Activated T-cell treated with anti-CD3 and anti-CD28 coated beads, Interleukin-2, amount 50 U/mL, for 24 hours (primary cell): ENCODE data around the gene MYCL.
"Not testable (repeated sequence)": the region's sequence is repeated elsewhere in the genome, so short reads cannot be mapped to it uniquely, and the experiment has no call there.

Experiments
- DNase-seq: peaks from one replicate; pipeline ENCODE4 v3.0.0-alpha.2; 2020
- H3K27ac Mint-ChIP-seq: 2 replicates; pipeline ENCODE4 v1.8.0; 2020; ENCODE audit warnings: mild to moderate bottlenecking, mixed read lengths
- H3K27me3 Mint-ChIP-seq: 2 replicates; pipeline ENCODE4 v1.8.0; 2020; ENCODE audit warnings: mixed read lengths
- H3K36me3 Mint-ChIP-seq: 2 replicates; pipeline ENCODE4 v1.8.0; 2020; ENCODE audit warnings: low read depth, mixed read lengths
- H3K4me1 Mint-ChIP-seq: 2 replicates; pipeline ENCODE4 v1.8.0; 2020; ENCODE audit warnings: low read depth, mixed read lengths
- H3K4me3 Mint-ChIP-seq: 2 replicates; pipeline ENCODE4 v1.8.0; 2020; ENCODE audit warnings: mild to moderate bottlenecking, moderate library complexity, mixed read lengths
- H3K9me3 Mint-ChIP-seq: 2 replicates; pipeline ENCODE4 v1.8.0; 2020; ENCODE audit warnings: mixed read lengths

Gene MYCL

GRCh38 chr1:39882152-39882551 lies 19.6 kb downstream of the MYCL start:
- H3K4me1 Mint-ChIP-seq, result peaks cover 39% of the 10 kb centered on the region

GRCh38 chr1:39877980-39878956 lies 23.4 kb downstream of the MYCL start:
- H3K4me3 Mint-ChIP-seq, result no peak overlapping the region
- peaks cover 71% of the 10 kb centered on the region for H3K36me3 Mint-ChIP-seq
- DNase-seq, result no peak
- H3K4me1 Mint-ChIP-seq, result peaks cover 52% of the 10 kb centered on the region
- H3K27me3 Mint-ChIP-seq, result no peaks in the 10 kb centered on the region
- H3K27ac Mint-ChIP-seq, result no peak overlapping the region
- no peaks in the 10 kb centered on the region for H3K9me3 Mint-ChIP-seq

More at GRCh38 chr1:39882152-39882551, 19.6 kb downstream of the MYCL start:
- Mint-ChIP-seq H3K4me3 (peak overlapping the region; percentile 96), H3K27ac (peak overlapping the region; percentile 92), H3K9me3 (no peaks in the 10 kb centered on the region), H3K27me3 (no peaks in the 10 kb centered on the region), H3K36me3 (peaks cover 42% of the 10 kb centered on the region)
- no peak for DNase-seq

GRCh38 chr1:39877231-39877778 lies 24.4 kb downstream of the MYCL start:
- no peaks in the 10 kb centered on the region for H3K9me3 Mint-ChIP-seq
- no peaks in the 10 kb centered on the region for H3K27me3 Mint-ChIP-seq
- H3K4me1 Mint-ChIP-seq, result peaks cover 53% of the 10 kb centered on the region
- H3K36me3 Mint-ChIP-seq, result peaks cover 66% of the 10 kb centered on the region
- DNase-seq, result no peak
- H3K4me3 Mint-ChIP-seq, result no peak overlapping the region
- no peak overlapping the region for H3K27ac Mint-ChIP-seq

- H3K27ac Mint-ChIP-seq, result no peak overlapping the region
- H3K4me1 Mint-ChIP-seq, result peaks cover 47% of the 10 kb centered on the region
- no peaks in the 10 kb centered on the region for H3K27me3 Mint-ChIP-seq
- no peak overlapping the region for H3K4me3 Mint-ChIP-seq
- H3K36me3 Mint-ChIP-seq, result peaks cover 66% of the 10 kb centered on the region
- H3K9me3 Mint-ChIP-seq, result no peaks in the 10 kb centered on the region
- no peak for DNase-seq
Measured at GRCh38 chr1:39876144-39876543, 25.6 kb downstream of the MYCL start.

GRCh38 chr1:39872698-39873097 lies 29.0 kb downstream of the MYCL start:
- H3K36me3 Mint-ChIP-seq, result peaks cover 74% of the 10 kb centered on the region
- no peak for DNase-seq
- peaks cover 29% of the 10 kb centered on the region for H3K4me1 Mint-ChIP-seq
- no peak overlapping the region for H3K27ac Mint-ChIP-seq
- H3K4me3 Mint-ChIP-seq, result no peak overlapping the region
- no peaks in the 10 kb centered on the region for H3K27me3 Mint-ChIP-seq
- H3K9me3 Mint-ChIP-seq, result no peaks in the 10 kb centered on the region

- H3K36me3 Mint-ChIP-seq, result peaks cover 71% of the 10 kb centered on the region
- H3K4me1 Mint-ChIP-seq, result peaks cover 21% of the 10 kb centered on the region
- no peaks in the 10 kb centered on the region for H3K9me3 Mint-ChIP-seq
- DNase-seq, result no peak
- H3K27me3 Mint-ChIP-seq, result no peaks in the 10 kb centered on the region
- H3K27ac Mint-ChIP-seq, result no peak overlapping the region
- H3K4me3 Mint-ChIP-seq, result no peak overlapping the region
Measured at GRCh38 chr1:39871796-39872195, 29.9 kb downstream of the MYCL start.

- peaks cover 74% of the 10 kb centered on the region for H3K36me3 Mint-ChIP-seq
- not testable (repeated sequence) for H3K27me3 Mint-ChIP-seq, H3K9me3 Mint-ChIP-seq, H3K4me3 Mint-ChIP-seq, H3K27ac Mint-ChIP-seq, DNase-seq
- H3K4me1 Mint-ChIP-seq, result peaks cover 22% of the 10 kb centered on the region
Measured at GRCh38 chr1:39871043-39871442, 30.7 kb downstream of the MYCL start.

GRCh38 chr1:39869538-39870112 lies 32.1 kb downstream of the MYCL start:
- peaks cover 67% of the 10 kb centered on the region for H3K36me3 Mint-ChIP-seq
- not testable (repeated sequence) for DNase-seq

GRCh38 chr1:39866767-39867166 lies 35.0 kb downstream of the MYCL start:
- Mint-ChIP-seq H3K9me3 (no peaks in the 10 kb centered on the region), H3K4me3 (no peak overlapping the region), H3K27me3 (no peaks in the 10 kb centered on the region), H3K36me3 (peaks cover 61% of the 10 kb centered on the region), H3K27ac (no peak overlapping the region), H3K4me1 (peaks cover 13% of the 10 kb centered on the region)
- DNase-seq, result no peak

More at GRCh38 chr1:39869538-39870112, 32.1 kb downstream of the MYCL start:
- not testable (repeated sequence) for H3K9me3 Mint-ChIP-seq, H3K4me3 Mint-ChIP-seq, H3K27ac Mint-ChIP-seq, H3K27me3 Mint-ChIP-seq
- H3K4me1 Mint-ChIP-seq, result peaks cover 19% of the 10 kb centered on the region

- H3K27me3 Mint-ChIP-seq, result no peaks in the 10 kb centered on the region
- no peak overlapping the region for H3K27ac Mint-ChIP-seq
- no peaks in the 10 kb centered on the region for H3K9me3 Mint-ChIP-seq
- DNase-seq, result no peak
- H3K4me1 Mint-ChIP-seq, result peaks cover 16% of the 10 kb centered on the region
- no peak overlapping the region for H3K4me3 Mint-ChIP-seq
- H3K36me3 Mint-ChIP-seq, result peaks cover 56% of the 10 kb centered on the region
Measured at GRCh38 chr1:39865762-39866161, 36.0 kb downstream of the MYCL start.

- peaks cover 25% of the 10 kb centered on the region for H3K4me1 Mint-ChIP-seq
- no peak for DNase-seq
- H3K27me3 Mint-ChIP-seq, result no peaks in the 10 kb centered on the region
- H3K36me3 Mint-ChIP-seq, result peaks cover 43% of the 10 kb centered on the region
- no peaks in the 10 kb centered on the region for H3K9me3 Mint-ChIP-seq
- H3K27ac Mint-ChIP-seq, result no peak overlapping the region
- no peak overlapping the region for H3K4me3 Mint-ChIP-seq
Measured at GRCh38 chr1:39863177-39863576, 38.5 kb downstream of the MYCL start.

GRCh38 chr1:39861003-39861402 lies 40.7 kb downstream of the MYCL start:
- H3K27ac Mint-ChIP-seq, result no peak overlapping the region
- no peak overlapping the region for H3K4me3 Mint-ChIP-seq
- peaks cover 36% of the 10 kb centered on the region for H3K36me3 Mint-ChIP-seq
- H3K9me3 Mint-ChIP-seq, result no peaks in the 10 kb centered on the region
- H3K4me1 Mint-ChIP-seq, result peaks cover 21% of the 10 kb centered on the region
- no peaks in the 10 kb centered on the region for H3K27me3 Mint-ChIP-seq
- no peak for DNase-seq

- no peaks in the 10 kb centered on the region for H3K27me3 Mint-ChIP-seq
- no peaks in the 10 kb centered on the region for H3K9me3 Mint-ChIP-seq
- no peak overlapping the region for H3K27ac Mint-ChIP-seq
- no peak overlapping the region for H3K4me3 Mint-ChIP-seq
- peaks cover 42% of the 10 kb centered on the region for H3K36me3 Mint-ChIP-seq
- DNase-seq, result no peak
- peaks cover 25% of the 10 kb centered on the region for H3K4me1 Mint-ChIP-seq
Measured at GRCh38 chr1:39859859-39860812, 41.6 kb downstream of the MYCL start.

GRCh38 chr1:39858315-39858714 lies 43.4 kb downstream of the MYCL start:
- H3K27ac Mint-ChIP-seq, result no peak overlapping the region
- H3K9me3 Mint-ChIP-seq, result no peaks in the 10 kb centered on the region
- no peaks in the 10 kb centered on the region for H3K27me3 Mint-ChIP-seq
- H3K36me3 Mint-ChIP-seq, result peaks cover 49% of the 10 kb centered on the region
- no peak for DNase-seq
- no peak overlapping the region for H3K4me3 Mint-ChIP-seq
- H3K4me1 Mint-ChIP-seq, result peaks cover 34% of the 10 kb centered on the region
